ENCODE results near the gene ARL5A.

DNA sequence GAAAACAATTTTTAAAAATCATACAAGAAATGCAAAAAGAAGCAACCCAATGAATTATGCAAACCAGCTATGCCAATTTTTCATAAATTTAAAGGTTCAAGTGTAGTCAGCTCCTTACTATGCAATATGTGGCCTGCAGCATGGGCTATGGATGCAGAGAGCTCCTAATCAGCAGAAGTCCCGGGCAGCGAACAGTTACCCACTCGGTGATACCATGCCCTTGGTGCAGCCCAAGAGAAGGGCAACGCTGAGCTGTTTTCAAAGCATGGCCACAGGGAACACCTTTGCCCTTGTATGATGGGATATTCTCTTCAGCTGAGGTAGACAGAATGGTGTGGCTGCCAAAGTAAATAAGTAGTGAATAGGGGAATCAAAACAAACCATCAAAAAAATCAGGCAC is 17.3 kb upstream of the ARL5A start:
- TF ChIP-seq, protein P1, sequence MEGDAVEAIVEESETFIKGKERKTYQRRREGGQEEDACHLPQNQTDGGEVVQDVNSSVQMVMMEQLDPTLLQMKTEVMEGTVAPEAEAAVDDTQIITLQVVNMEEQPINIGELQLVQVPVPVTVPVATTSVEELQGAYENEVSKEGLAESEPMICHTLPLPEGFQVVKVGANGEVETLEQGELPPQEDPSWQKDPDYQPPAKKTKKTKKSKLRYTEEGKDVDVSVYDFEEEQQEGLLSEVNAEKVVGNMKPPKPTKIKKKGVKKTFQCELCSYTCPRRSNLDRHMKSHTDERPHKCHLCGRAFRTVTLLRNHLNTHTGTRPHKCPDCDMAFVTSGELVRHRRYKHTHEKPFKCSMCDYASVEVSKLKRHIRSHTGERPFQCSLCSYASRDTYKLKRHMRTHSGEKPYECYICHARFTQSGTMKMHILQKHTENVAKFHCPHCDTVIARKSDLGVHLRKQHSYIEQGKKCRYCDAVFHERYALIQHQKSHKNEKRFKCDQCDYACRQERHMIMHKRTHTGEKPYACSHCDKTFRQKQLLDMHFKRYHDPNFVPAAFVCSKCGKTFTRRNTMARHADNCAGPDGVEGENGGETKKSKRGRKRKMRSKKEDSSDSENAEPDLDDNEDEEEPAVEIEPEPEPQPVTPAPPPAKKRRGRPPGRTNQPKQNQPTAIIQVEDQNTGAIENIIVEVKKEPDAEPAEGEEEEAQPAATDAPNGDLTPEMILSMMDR (conservative IDR thresholded peaks at IDR 0.05; ENCODE audit: low read length), result no peak
- TF ChIP-seq EZH2phosphoT487 (IDR thresholded peaks at IDR 0.05; ENCODE audit: borderline replicate concordance, low read depth, low read length), result no peak
